KBM-7 (cell line): Measurements from ENCODE around the gene GRAPL.
"Not testable (repeated sequence)": the region's sequence is repeated elsewhere in the genome, so short reads cannot be mapped to it uniquely, and the experiment has no call there.

Experiments
- DNase-seq: peaks from one replicate; pipeline ENCODE4 v3.0.0-alpha.2; 2015
- in situ Hi-C: fragments of 300-500 bp; cut with MboI; formaldehyde crosslinking; loops from 2 replicates; pipeline ENCODE4 v1.14.3; 2020; ENCODE audit warnings: low sequenced_read_pairs, low pct_unique_long_range_greater_than_20kb, mixed read lengths

GRAPL gene

GRCh38 chr17:19133793-19134192, 6.4 kb downstream of the GRAPL start:
- DNase-seq, in situ Hi-C loops: not testable (repeated sequence)

DNA sequence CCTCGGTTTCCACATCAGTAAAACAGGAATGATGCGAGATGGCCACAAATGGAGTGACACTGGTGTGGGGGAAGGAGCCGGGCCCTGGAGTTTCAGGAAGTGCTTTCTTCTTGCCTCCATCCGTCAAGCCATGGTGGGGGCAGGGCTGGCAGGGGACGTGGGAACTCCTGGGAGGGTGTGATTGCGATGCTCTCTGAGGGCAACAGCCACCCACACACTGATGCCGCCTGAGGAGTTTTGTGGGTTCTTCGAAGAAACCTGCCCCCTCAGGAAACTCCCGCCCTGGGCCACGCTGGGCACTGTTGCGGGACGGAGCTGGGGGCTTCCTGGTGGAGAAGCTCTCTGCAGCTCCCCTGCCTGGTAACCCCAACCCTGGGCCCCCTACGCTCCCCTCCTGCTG, 8.0 kb downstream of the GRAPL start:
- DNase-seq, in situ Hi-C loops: not testable (repeated sequence)

DNA sequence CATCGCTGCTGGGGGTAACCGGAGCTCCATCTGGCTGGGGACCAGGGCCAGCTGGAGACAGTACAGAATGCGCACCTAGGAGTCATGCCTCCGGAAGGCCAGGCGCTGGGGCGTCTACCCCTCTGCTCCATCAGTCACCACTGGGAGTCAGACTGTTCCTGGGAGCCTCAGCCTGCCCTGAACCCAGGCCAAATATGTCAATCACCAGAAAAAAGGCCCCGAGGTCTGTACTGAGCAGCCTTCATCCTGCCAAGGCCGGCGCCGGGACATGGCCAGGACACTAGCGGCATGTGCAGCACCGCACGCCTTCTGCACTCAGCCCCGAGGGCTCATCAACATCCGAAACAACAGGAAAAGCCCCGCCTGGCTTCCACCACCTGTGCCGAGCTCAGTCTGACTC, 8.7 kb downstream of the GRAPL start:
- DNase-seq, in situ Hi-C loops: not testable (repeated sequence)

DNA sequence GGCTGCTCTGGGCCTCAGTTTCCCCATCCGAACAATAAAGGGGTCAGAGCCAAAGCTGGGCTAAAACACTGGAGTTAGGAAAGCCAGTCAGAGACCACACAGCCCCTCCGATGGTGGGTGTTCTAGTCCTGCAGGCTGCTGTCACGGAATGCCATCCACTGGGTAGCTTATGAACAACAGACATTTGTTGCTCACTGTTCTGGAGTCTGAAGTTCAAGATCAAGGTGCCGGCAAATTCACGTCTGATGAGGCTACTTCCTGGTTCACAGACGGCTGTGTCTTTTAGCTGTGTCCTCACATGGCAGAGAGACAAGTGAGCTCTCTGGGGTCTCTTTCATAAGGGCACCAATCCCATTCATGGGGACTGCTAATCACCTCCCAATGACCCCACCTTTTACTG, 9.2 kb downstream of the GRAPL start:
- in situ Hi-C loops, DNase-seq: not testable (repeated sequence)

DNA sequence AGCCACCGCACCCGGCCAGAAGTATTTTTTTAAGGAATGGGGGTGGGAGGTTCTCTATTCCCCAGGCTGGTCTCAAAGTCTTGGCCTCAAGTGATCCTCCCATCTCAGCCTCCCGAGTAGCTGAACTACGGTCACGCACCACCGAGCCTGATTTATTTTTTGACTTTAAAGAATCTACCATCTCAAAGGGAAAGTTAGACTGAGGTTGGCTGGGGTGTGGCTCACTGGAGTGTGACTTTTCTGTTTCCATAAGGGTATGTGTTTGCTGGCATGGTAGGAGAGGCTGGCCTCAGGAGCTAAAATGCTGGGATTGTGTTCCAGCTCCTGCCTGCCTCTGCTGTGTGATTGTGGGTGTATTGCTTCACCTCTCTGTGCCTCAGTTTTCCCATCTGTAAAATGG, 10.6 kb downstream of the GRAPL start:
- in situ Hi-C loops, DNase-seq: not testable (repeated sequence)

- DNase-seq, in situ Hi-C loops: not testable (repeated sequence)
Measured at GRCh38 chr17:19141366-19142155, 14.2 kb downstream of the GRAPL start.

DNA sequence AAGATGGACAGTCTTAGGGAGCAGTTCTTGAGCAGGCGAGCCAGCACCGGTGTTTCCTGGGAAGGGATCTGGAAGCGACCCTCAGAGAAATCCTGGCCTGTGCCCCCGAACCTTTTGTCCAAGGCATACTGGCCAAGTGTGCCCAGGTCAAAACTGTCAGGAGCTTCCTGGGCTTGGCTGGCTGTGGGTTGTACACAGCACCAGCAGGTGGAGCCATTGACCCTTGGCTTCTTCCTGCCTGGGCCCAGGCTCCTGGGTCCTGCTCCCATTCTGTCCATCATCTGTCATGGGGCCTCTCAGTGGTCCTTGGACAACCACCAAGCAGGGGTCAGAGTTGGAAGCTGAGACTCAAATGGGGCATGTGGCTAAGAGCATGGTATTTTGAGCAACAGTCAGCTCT, 15.0 kb downstream of the GRAPL start:
- DNase-seq, in situ Hi-C loops: not testable (repeated sequence)

DNA sequence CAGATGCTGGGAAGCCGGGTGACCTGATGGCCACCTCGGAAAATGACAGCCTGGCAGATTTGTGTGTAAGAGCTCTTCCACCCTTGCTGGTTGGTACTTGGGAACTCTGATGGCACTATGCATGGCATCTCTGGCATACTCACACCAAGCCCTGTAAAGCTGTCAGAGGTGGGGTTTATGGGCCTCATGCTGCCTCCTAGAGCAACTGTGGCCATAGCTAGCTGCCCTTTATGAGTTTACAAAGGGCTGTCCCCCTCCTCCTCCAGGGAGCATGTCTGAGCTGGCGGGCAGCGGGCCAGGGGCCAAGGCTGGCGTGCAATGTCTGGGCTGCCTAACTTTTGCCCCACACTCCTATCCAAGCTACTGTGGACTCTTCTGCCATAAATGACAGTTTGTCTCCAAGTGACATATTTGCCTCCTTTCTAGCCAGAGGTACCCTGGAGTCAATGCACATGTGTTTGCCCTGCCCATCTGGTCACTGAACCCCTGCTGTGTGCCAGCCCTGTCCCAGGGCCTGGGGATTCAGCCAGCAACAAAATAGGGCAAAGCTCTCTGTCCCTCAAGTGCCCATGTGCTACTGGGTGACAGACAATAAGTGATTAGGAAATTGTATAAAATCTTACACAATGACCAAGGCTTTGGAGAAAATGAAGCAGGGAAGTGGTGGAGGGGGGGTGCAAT, 15.8 kb downstream of the GRAPL start:
- DNase-seq, in situ Hi-C loops: not testable (repeated sequence)

DNA sequence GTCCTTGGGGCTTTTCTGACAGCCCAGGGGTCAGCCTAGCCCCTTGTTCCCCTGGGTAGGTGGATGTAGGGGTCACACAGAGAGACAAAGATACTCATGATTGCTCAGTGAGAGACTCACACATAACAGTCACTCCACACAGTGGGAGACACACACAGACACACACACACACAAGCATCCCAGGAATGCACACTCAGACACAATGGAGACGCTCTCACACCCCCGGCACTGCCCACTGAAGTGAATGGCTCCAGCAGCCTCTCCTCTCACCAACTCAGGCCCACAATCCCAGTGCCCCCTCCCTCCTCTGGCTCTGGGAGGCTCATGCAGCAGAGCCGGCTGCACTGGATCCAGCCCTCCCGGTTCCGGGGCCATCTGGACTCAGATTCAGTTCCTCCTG, 17.0 kb downstream of the GRAPL start:
- DNase-seq, in situ Hi-C loops: not testable (repeated sequence)

DNA sequence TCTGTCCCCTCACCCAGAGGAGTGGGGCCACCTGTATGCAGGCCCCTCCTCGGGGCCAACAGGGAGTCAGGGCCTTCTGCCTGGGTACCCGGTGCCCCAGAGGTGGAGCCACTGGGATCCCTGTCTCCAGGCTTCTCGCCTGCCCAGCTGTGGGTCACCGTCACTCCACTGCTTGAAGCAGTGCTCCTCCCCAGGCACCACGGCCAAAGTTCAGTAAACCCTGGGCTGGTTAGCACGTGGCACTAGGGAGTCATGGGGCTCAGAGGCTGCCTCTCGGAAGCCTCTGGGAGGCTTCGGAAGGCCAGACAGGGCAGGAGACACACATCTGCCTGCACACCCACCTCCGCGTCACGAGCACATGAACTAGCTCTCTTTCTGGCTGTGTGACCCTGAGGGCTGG, 18.1 kb downstream of the GRAPL start:
- in situ Hi-C loops, DNase-seq: not testable (repeated sequence)

GRCh38 chr17:19150678-19151615, 23.6 kb downstream of the GRAPL start:
- in situ Hi-C loops, DNase-seq: not testable (repeated sequence)

- in situ Hi-C loops, DNase-seq: not testable (repeated sequence)
Measured at GRCh38 chr17:19157628-19158027, 30.2 kb downstream of the GRAPL start.

- in situ Hi-C loops, DNase-seq: not testable (repeated sequence)
Measured at GRCh38 chr17:19158478-19158877, 31.1 kb downstream of the GRAPL start.

DNA sequence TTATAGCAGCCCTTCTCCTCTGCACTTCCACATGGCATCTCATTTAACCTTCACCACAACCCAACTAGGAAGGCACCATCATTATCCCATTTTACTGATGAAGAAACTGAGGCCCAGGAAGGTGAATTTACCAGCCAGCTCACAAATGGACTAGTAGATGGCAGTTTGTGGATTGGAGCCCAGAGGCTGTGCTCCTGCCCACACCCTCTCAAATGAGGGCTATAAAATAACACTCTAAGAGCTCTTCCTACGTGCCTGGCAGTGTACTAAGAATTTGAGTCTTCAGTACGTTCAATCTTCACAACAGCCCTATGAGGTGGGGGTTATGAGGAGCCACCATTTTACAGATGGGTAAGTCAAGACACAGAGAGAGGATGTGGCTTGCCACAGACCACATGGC, 31.5 kb downstream of the GRAPL start:
- in situ Hi-C loops, DNase-seq: not testable (repeated sequence)

DNA sequence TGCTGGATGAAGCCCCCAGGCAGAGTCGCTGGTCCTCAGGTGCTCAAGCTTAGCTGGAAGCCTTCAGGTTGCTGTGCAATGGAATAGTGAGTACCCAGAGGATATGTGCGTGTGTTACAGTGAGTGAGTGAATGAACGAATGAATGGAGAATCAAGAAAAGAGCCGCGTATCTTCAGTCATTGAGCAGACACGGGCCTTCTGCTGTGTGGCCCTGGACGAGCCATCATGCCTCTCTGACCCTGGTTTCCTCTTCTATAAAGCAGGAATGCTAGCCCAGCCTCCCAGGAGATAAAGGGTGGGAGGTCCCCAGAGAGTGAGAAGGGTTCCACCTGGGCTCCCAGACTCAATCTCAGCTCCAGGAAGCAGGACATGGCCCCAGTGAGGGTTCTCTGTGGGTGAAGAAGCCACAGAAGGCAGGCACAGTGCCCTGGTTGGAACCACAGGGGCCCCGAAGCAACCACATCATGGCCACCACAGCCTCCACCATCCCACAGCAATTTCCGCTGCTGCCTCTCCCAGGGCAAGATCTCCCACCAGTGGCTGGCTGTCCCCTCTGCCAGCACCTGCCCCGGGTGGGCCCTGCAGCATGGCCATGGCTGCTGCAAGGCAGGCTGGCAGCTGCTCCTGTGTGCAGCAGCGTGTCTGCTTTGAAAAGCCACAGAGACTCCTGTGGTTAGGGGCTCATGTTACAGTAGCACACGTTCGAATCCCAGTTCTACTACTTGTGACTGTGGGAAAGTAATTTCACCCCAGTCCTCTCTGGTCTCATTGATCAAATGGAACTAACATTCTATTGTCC, 34.1 kb downstream of the GRAPL start:
- in situ Hi-C loops, DNase-seq: not testable (repeated sequence)

DNA sequence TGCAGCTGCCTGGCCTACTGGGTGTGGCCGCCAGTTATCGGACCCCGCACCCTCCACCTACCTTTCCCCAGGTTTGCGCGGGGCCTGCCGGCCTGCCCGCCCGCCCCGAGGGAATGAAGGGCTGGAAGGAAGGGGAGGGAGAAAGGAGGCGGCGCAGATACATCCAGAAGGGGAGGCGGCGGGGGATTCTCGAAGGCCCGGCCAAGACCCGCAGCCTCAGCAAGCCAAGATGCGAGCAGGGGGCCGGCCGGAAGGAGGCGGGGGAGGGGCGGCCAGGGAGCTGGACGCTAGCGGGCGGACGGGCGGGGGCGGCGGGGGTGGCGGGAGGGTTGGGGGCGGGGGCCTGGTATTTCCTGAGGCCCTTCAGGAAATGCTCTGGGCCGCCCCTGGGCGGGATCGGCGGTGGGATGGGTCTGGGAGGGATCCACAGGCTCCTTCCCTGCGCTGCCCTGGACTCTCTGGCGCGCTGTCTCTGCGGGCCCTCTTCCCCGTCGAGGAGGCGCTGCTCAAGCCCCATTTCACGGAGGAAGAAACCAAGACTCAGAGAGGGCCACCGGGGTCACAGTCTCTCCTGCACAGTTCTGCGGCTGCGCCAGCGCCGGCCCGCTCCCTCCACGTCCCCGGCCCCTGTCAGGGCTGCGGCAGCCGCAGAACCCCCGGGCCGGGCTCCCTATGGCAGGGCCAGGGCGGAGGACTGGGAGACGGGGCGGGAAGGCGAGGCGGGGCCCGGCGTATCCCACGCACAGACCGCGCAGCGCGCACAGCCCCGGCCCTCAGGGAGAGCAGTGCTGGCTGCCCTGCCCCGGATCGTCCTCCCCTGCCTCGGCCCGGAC, 35.2 kb downstream of the GRAPL start:
- DNase-seq, in situ Hi-C loops: not testable (repeated sequence)

- in situ Hi-C loops, DNase-seq: not testable (repeated sequence)
Measured at GRCh38 chr17:19174422-19174821, 47.0 kb downstream of the GRAPL start.

- in situ Hi-C loops, DNase-seq: not testable (repeated sequence)
Measured at GRCh38 chr17:19175410-19175809, 48.0 kb downstream of the GRAPL start.
